ENCODE measurements around the gene PTPN7.

DNA sequence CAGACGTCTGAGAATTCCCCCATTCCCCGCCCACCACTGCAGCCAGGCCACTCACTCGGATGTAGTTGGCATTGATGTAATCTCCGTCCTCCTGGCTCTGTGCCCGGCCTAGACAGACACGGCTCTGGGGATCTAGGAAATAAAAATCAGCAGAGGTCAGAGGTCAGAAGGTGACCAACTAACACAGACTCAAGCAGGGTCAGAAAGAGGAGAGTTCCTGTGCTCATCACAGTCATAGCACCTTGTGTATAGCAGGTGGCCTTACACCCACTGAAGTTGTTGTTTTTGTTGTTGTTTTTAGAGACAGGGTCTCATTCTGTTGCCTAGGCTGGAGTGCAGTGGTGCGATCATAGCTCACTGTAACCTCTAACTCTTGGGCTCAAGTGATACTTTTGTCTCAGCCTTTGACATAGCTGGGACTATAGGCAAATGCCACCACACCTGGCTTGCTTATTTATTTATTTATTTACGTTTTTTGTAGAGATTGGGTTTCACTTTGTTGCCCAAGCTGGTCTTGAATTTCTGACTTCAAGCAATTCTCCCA is 4.9 kb downstream of the PTPN7 start:
- TF ChIP-seq, protein P1, sequence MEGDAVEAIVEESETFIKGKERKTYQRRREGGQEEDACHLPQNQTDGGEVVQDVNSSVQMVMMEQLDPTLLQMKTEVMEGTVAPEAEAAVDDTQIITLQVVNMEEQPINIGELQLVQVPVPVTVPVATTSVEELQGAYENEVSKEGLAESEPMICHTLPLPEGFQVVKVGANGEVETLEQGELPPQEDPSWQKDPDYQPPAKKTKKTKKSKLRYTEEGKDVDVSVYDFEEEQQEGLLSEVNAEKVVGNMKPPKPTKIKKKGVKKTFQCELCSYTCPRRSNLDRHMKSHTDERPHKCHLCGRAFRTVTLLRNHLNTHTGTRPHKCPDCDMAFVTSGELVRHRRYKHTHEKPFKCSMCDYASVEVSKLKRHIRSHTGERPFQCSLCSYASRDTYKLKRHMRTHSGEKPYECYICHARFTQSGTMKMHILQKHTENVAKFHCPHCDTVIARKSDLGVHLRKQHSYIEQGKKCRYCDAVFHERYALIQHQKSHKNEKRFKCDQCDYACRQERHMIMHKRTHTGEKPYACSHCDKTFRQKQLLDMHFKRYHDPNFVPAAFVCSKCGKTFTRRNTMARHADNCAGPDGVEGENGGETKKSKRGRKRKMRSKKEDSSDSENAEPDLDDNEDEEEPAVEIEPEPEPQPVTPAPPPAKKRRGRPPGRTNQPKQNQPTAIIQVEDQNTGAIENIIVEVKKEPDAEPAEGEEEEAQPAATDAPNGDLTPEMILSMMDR (IDR thresholded peaks at IDR 0.05; ENCODE audit: extremely low read depth in 1 of 2, insufficient read depth in 1 of 2, low read depth in 1 of 2, low read length in 2 of 2), result no peak
- no peak for TF ChIP-seq POLR2AphosphoS5 (IDR thresholded peaks at IDR 0.05; ENCODE audit: insufficient read depth, low read depth, low read length)

Data from endothelial cell of umbilical vein (primary cell).